Measurements from ENCODE around the gene AP1G1.

Gene AP1G1

GRCh38 chr16:71746442-71747046, 62.1 kb downstream of the AP1G1 start:
- Histone ChIP-seq H3K9me3 (ENCODE audit: insufficient read depth, low read depth, low read length) (no peaks in the 10 kb centered on the region), H3K27me3 (ENCODE audit: insufficient read depth, low read length) (no peaks in the 10 kb centered on the region), H3K36me3 (ENCODE audit: insufficient read depth, low read depth, low read length) (peaks cover 83% of the 10 kb centered on the region), H3K27ac (ENCODE audit: low read length) (no peak overlapping the region), H3K9ac (ENCODE audit: low read depth, low read length) (no peak overlapping the region), H3K4me3 (ENCODE audit: low read length) (no peak overlapping the region), H3K4me1 (ENCODE audit: insufficient read depth, low read length) (no peaks in the 10 kb centered on the region)

DNA sequence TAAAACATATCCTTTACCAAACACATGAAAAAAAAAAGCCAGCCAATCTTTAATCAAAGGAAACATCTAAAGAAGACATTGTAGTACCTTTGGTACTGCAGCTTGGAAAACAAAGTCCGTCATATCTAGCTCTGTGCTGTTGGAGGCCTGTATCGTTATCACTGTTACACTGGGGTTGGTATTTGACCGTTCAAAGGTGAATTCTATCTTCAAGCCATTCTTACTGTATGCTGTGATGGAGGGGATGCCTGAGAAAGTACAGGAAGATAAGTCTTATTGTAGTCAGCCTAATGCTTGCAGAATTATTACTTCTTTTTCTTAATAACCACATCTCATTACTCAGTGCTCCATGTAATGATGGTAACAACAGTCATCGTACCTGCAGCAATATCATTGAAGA, 69.8 kb downstream of the AP1G1 start:
- Histone ChIP-seq H3K4me1 (ENCODE audit: insufficient read depth, low read length) (no peaks in the 10 kb centered on the region), H3K27ac (ENCODE audit: low read length) (no peak overlapping the region), H3K9me3 (ENCODE audit: insufficient read depth, low read depth, low read length) (no peaks in the 10 kb centered on the region), H3K27me3 (ENCODE audit: insufficient read depth, low read length) (no peaks in the 10 kb centered on the region), H3K9ac (ENCODE audit: low read depth, low read length) (no peak overlapping the region), H3K4me3 (ENCODE audit: low read length) (no peak overlapping the region), H3K36me3 (ENCODE audit: insufficient read depth, low read depth, low read length) (peaks cover 82% of the 10 kb centered on the region)

DNA sequence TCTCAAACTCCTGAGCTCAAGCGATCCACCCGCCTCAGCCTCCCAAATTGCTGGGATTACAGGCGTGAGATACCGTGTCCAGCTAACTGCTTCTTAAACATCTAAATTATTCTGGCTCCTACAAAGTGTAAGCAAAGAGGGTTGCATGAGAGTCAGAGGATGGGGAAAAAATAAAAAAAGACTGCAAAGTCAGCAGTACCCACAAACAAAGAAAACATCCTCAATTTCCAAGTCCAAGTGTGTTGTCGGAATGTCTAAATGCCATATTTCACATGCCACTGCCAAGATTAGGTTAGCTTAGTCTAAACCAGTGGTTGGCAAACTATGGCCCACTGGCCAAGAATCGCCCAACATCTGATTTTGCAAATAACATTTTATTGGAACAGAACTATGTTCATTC, 71.1 kb downstream of the AP1G1 start:
- Histone ChIP-seq H3K27me3 (ENCODE audit: insufficient read depth, low read length) (no peaks in the 10 kb centered on the region), H3K9me3 (ENCODE audit: insufficient read depth, low read depth, low read length) (no peaks in the 10 kb centered on the region), H3K36me3 (ENCODE audit: insufficient read depth, low read depth, low read length) (peaks cover 83% of the 10 kb centered on the region), H3K4me3 (ENCODE audit: low read length) (no peak overlapping the region), H3K4me1 (ENCODE audit: insufficient read depth, low read length) (no peaks in the 10 kb centered on the region), H3K27ac (ENCODE audit: low read length) (no peak overlapping the region), H3K9ac (ENCODE audit: low read depth, low read length) (no peak overlapping the region)

DNA sequence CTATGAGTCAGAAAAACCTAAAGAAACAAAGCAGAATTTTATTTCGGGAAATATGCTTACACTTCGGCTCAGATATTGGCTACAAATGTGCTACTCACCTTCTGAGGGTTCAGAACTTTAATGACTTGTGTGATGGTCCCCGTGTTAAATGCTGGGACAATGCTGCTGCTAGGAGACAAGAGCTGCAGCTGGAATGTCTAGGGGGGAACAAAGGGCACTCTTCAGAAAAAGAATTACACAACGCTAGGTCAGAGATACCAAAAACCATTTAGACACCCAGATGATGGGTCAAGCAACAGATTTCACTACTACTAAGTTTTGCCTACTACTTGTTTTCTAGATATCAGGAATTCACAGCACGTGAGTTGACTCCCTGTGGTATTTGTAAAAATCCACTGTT, 74.1 kb downstream of the AP1G1 start:
- no peaks in the 10 kb centered on the region for H3K4me1 ChIP-seq (ENCODE audit: insufficient read depth, low read length)
- H3K9ac ChIP-seq (ENCODE audit: low read depth, low read length), result no peak overlapping the region
- H3K27me3 ChIP-seq (ENCODE audit: insufficient read depth, low read length), result no peaks in the 10 kb centered on the region
- no peak overlapping the region for H3K27ac ChIP-seq (ENCODE audit: low read length)
- H3K4me3 ChIP-seq (ENCODE audit: low read length), result no peak overlapping the region
- H3K36me3 ChIP-seq (ENCODE audit: insufficient read depth, low read depth, low read length), result peaks cover 82% of the 10 kb centered on the region
- no peaks in the 10 kb centered on the region for H3K9me3 ChIP-seq (ENCODE audit: insufficient read depth, low read depth, low read length)

DNA sequence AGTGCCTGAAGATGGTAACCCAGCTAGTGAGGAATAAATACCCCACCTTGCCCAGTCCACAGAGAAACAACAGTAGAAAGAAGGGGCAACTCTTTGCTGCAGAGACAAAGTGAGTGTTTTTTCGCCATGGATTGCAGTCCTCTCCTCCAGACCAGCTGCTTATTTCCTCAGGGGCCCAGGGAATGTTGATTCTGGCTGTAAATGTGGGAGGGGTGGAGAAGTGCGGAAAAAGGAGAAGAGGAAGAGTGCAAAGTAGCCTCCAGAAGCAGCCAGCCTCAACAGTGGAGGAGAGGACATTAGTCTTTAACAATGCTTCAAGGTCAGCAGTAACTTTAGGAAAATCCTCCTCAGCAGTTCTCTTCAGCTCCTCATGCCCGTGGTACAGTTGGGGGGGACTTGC, 76.0 kb downstream of the AP1G1 start:
- Histone ChIP-seq H3K4me1 (ENCODE audit: insufficient read depth, low read length) (no peaks in the 10 kb centered on the region), H3K9me3 (ENCODE audit: insufficient read depth, low read depth, low read length) (no peaks in the 10 kb centered on the region), H3K27ac (ENCODE audit: low read length) (no peak overlapping the region), H3K4me3 (ENCODE audit: low read length) (no peak overlapping the region), H3K36me3 (ENCODE audit: insufficient read depth, low read depth, low read length) (peaks cover 63% of the 10 kb centered on the region), H3K27me3 (ENCODE audit: insufficient read depth, low read length) (no peaks in the 10 kb centered on the region), H3K9ac (ENCODE audit: low read depth, low read length) (no peak overlapping the region)

GRCh38 chr16:71727551-71728324, 80.9 kb downstream of the AP1G1 start:
- H3K36me3 ChIP-seq (ENCODE audit: insufficient read depth, low read depth, low read length), result peaks cover 28% of the 10 kb centered on the region
- no peaks in the 10 kb centered on the region for H3K4me1 ChIP-seq (ENCODE audit: insufficient read depth, low read length)
- H3K4me3 ChIP-seq (ENCODE audit: low read length), result no peak overlapping the region
- no peak overlapping the region for H3K27ac ChIP-seq (ENCODE audit: low read length)
- H3K9ac ChIP-seq (ENCODE audit: low read depth, low read length), result no peak overlapping the region
- no peaks in the 10 kb centered on the region for H3K9me3 ChIP-seq (ENCODE audit: insufficient read depth, low read depth, low read length)
- peaks cover 17% of the 10 kb centered on the region for H3K27me3 ChIP-seq (ENCODE audit: insufficient read depth, low read length)

- Histone ChIP-seq H3K27me3 (ENCODE audit: insufficient read depth, low read length) (peaks cover 17% of the 10 kb centered on the region), H3K4me1 (ENCODE audit: insufficient read depth, low read length) (no peaks in the 10 kb centered on the region), H3K27ac (ENCODE audit: low read length) (no peak overlapping the region), H3K9ac (ENCODE audit: low read depth, low read length) (no peak overlapping the region), H3K9me3 (ENCODE audit: insufficient read depth, low read depth, low read length) (no peaks in the 10 kb centered on the region), H3K4me3 (ENCODE audit: low read length) (no peak overlapping the region), H3K36me3 (ENCODE audit: insufficient read depth, low read depth, low read length) (peaks cover 18% of the 10 kb centered on the region)
These were observed 81.9 kb downstream of the AP1G1 start for GRCh38 chr16:71726476-71727315.

DNA sequence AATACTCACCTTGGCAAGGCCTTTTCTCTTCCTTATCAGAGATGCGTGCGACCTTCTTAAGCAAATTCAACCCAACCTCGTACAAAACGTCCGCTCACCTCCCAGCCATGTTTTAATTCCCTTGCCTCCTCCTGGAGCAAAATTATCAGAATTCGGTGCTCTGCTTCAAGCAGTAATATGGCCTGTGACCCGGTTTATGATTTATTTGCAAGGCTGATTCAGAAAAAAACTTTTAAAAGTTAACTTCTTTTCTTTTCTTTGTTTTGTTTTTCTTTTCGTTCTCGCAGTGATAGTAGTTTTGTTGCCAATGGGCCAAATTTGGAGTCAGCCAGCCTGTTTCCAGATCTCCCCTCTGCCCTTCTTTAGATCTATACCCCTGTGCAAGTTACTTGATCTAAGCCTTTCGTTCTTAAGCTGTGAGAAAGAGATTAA, 84.3 kb downstream of the AP1G1 start, which contains the start of gene PHLPP2:
Gene PHLPP2, minus strand, starts transcription at position 382 of the 432 bp plus-strand sequence. CDS start 9,906 bp downstream, outside the sequence.
- H3K9ac ChIP-seq (ENCODE audit: low read depth, low read length), result peak within 1 kb of the TSS; percentile 72; the same call in 1 of the 2 replicates
- peaks cover 17% of the 10 kb centered on the region for H3K27me3 ChIP-seq (ENCODE audit: insufficient read depth, low read length)
- H3K36me3 ChIP-seq (ENCODE audit: insufficient read depth, low read depth, low read length), result no peaks in the 10 kb centered on the region
- peak within 1 kb of the TSS; percentile 85 for H3K4me3 ChIP-seq (ENCODE audit: low read length)
- H3K4me1 ChIP-seq (ENCODE audit: insufficient read depth, low read length), result no peaks in the 10 kb centered on the region; the same call in 1 of the 2 replicates
- H3K27ac ChIP-seq (ENCODE audit: low read length), result no peak within 1 kb of the TSS
- no peaks in the 10 kb centered on the region for H3K9me3 ChIP-seq (ENCODE audit: insufficient read depth, low read depth, low read length)

DNA sequence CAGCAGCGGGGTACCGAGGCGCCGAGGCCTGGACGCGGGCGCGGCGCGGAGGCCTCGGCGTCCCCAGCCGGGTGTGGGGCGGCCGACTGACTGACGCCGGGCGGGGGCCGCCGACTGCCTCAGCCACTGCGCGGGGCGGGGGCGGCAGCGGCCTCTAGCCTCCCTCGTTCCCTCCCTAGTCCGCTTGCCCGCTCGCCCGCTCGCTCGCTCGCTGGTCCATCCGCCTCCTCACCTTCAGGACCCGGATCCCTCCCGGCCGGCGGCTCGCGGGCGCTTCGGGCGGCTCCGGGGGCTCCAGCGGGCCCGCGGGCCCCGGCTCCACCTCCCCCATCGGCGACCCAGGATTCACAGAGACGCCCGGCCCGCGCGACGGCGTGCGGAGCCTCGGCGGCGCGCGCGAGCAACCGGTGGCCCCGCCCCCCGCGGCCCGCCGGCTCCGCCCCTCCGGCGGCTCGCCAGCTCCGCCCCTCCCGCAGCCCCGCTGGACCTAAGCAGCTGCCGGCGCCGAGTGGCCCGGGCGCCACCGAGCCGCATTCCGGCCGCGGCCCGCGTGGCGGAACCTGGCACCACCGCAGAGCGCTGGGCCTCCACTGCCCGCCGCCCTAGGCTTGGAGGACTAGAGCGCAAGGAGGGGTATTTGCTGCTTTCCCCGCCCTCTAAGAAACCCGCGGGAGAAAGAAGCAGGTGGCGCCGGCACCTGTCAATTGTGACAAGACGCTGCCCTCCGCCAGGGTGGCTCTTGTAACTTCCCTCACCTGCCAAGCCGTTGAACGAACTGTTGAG, 84.9 kb downstream of the AP1G1 start:
- H3K9ac ChIP-seq (ENCODE audit: low read depth, low read length), result peak overlapping the region; percentile 72; the same call in 1 of the 2 replicates
- H3K4me3 ChIP-seq (ENCODE audit: low read length), result peak overlapping the region; percentile 85
- H3K27ac ChIP-seq (ENCODE audit: low read length), result no peak overlapping the region
- no peaks in the 10 kb centered on the region for H3K9me3 ChIP-seq (ENCODE audit: insufficient read depth, low read depth, low read length)
- no peaks in the 10 kb centered on the region; the same call in 1 of the 2 replicates for H3K4me1 ChIP-seq (ENCODE audit: insufficient read depth, low read length)
- peaks cover 17% of the 10 kb centered on the region for H3K27me3 ChIP-seq (ENCODE audit: insufficient read depth, low read length)
- no peaks in the 10 kb centered on the region for H3K36me3 ChIP-seq (ENCODE audit: insufficient read depth, low read depth, low read length)

DNA sequence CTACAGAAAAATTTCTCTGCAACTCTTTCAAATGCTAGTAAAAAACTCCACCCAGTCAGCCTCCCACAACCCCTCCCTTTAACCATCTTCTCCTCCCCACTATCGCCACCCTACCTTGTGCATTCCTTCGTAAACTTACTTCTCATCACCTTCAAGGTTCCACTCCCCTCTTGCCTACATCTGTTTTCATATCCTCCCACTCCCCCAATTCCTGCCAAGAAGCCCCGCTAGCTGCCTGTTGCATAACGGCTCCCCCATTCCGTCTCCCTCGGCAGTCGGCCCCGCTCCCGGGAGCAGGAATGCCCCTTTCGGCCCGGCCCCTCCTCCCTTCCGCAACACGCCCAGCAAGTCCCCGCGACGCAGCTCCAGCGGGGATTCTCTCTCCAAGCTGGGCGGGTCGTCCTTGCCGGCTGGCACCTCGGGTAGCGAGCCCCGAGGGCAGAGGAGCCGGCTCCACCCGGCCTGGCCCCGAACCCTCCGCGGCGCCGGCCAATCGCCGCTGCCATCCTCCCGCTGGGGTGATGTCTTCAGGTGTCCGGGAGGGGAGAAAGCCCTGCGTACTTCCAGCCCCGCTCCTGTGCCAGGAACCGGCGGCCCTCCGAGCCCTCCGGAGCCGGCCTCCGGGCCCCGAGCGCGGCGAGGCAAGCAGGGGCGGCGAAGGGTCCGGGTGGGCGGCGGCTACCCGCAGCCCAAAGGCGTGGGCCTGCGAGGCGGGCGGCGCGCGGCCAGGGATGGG, 85.7 kb downstream of the AP1G1 start:
- no peak overlapping the region for H3K27ac ChIP-seq (ENCODE audit: low read length)
- H3K4me1 ChIP-seq (ENCODE audit: insufficient read depth, low read length), result no peaks in the 10 kb centered on the region; the same call in 1 of the 2 replicates
- no peaks in the 10 kb centered on the region for H3K36me3 ChIP-seq (ENCODE audit: insufficient read depth, low read depth, low read length)
- H3K9me3 ChIP-seq (ENCODE audit: insufficient read depth, low read depth, low read length), result no peaks in the 10 kb centered on the region
- H3K27me3 ChIP-seq (ENCODE audit: insufficient read depth, low read length), result peaks cover 17% of the 10 kb centered on the region
- H3K9ac ChIP-seq (ENCODE audit: low read depth, low read length), result peak overlapping the region; percentile 72; the same call in 1 of the 2 replicates
- peak overlapping the region; percentile 85 for H3K4me3 ChIP-seq (ENCODE audit: low read length)

All from iPS-20b (cell line).